Measurements from ENCODE around the gene PHLPP1. TPM values are rescaled to one million over a fixed set of nuclear protein-coding genes. Genes with fewer than 3 reads are reported as not detected.

The PHLPP1 gene
- total and polyA plus RNA-seq, 9 of the 15 experiments (the other 6 are each of a cell fraction or from before 2014, with no cell fraction given): 0.56 to 9.0 (median 4.5) TPM

- Histone ChIP-seq H3K27me3 (ENCODE audit: control insufficient read depth in 2 of 2, insufficient read depth in 2 of 2, low read length in 2 of 2) (no peaks in the 10 kb centered on the region), H3K36me3 (ENCODE audit: control insufficient read depth, insufficient read depth, low read length) (peaks cover 28% of the 10 kb centered on the region; the same call in 1 of the 3 replicates), H3K79me2 (ENCODE audit: control insufficient read depth, insufficient read depth, low read length) (no peaks in the 10 kb centered on the region), H3K4me1 (replicated peaks in 1 of 2; ENCODE audit: control insufficient read depth in 2 of 2, insufficient read depth in 2 of 2, low read length in 2 of 2) (no peaks in the 10 kb centered on the region), H2AFZ (ENCODE audit: low read depth, low read length) (no peak overlapping the region), H3K9me1 (ENCODE audit: control insufficient read depth, insufficient read depth, low read length) (no peaks in the 10 kb centered on the region), H3K4me2 (ENCODE audit: insufficient read depth, low read length) (no peak overlapping the region), H4K20me1 (replicated peaks; ENCODE audit: control insufficient read depth, insufficient read depth, low read length) (no peaks in the 10 kb centered on the region), H3K9me3 (replicated peaks; ENCODE audit: control insufficient read depth, insufficient read depth, low read depth, low read length) (no peaks in the 10 kb centered on the region), H3K4me3 (no peak overlapping the region), H3K9ac (ENCODE audit: insufficient read depth in 1 of 2, low read depth in 2 of 2, low read length in 2 of 2) (no peak overlapping the region), H3K27ac (ENCODE audit: extremely low read depth, low read depth, low read length) (no peak overlapping the region)
- FAIRE-seq (no peak), ATAC-seq (no peak), DNase-seq (ENCODE audit: extremely low read depth in 1 of 4, low spot score in 3 of 4) (no peak)
- intact Hi-C loops (cut with micrococcal nuclease) (no loop called here), in situ Hi-C loops (cut with MboI) (no loop called here)
- 90% methylated on average over 5 of the region's 5 CpGs for WGBS (ENCODE audit: insufficient coverage, low coverage, missing lambda C conversion rate)
- BruUV-seq (replicated peaks): no TSS peak
- TF ChIP-seq PCBP2 (IDR thresholded peaks at IDR 0.05; ENCODE audit: low read depth, low read length, poor library complexity, severe bottlenecking) (no peak), ZNF398 (CRISPR knock-in tag; IDR thresholded peaks at IDR 0.05) (no peak), ZNF507 (tag; conservative IDR thresholded peaks at IDR 0.05) (no peak)
- POLR2A ChIA-PET: no interaction called here
- CTCF ChIA-PET (ENCODE audit: low intra/inter-chr PET ratio): no interaction called here
Measured at GRCh38 chr18:62902776-62903175, 187.4 kb downstream of the PHLPP1 start.
